ENCODE measurements around the gene KLHL12.
"Not testable (repeated sequence)": the region's sequence is repeated elsewhere in the genome, so short reads cannot be mapped to it uniquely, and the experiment has no call there.

KLHL12 gene

GRCh38 chr1:202905331-202905730 lies 21.7 kb downstream of the KLHL12 start:
- TF ChIP-seq CTCF (conservative IDR thresholded peaks at IDR 0.05) (no peak), ZFX (IDR thresholded peaks at IDR 0.05) (no peak)
- no peak overlapping the region for H3K27ac ChIP-seq

GRCh38 chr1:202903808-202904207 lies 23.2 kb downstream of the KLHL12 start:
- not testable (repeated sequence) for H3K27ac ChIP-seq

GRCh38 chr1:202901555-202901954 lies 25.5 kb downstream of the KLHL12 start:
- no peak overlapping the region for H3K27ac ChIP-seq
- TF ChIP-seq ZFX (IDR thresholded peaks at IDR 0.05), result no peak
- TF ChIP-seq CTCF (conservative IDR thresholded peaks at IDR 0.05), result no peak

GRCh38 chr1:202892501-202892900 lies 34.5 kb downstream of the KLHL12 start:
- TF ChIP-seq CTCF (conservative IDR thresholded peaks at IDR 0.05) (no peak), ZFX (IDR thresholded peaks at IDR 0.05) (no peak)
- no peak overlapping the region for H3K27ac ChIP-seq

- H3K27ac ChIP-seq, result no peak overlapping the region
- TF ChIP-seq CTCF (conservative IDR thresholded peaks at IDR 0.05), result no peak
- TF ChIP-seq ZFX (IDR thresholded peaks at IDR 0.05), result no peak
Measured at GRCh38 chr1:202890392-202890791, 36.6 kb downstream of the KLHL12 start.

GRCh38 chr1:202888531-202889360 lies 38.3 kb downstream of the KLHL12 start, which contains the start of gene RABIF:
TSS of gene RABIF (minus strand) at chr1:202889149. CDS start at chr1:202889098, 51 bp downstream.
- TF ChIP-seq ZFX (IDR thresholded peaks at IDR 0.05) (peak; percentile 37; the same call in 1 of the 2 replicates), CTCF (conservative IDR thresholded peaks at IDR 0.05) (peak; percentile 20; the same call in 1 of the 2 replicates)
- H3K27ac ChIP-seq, result peak within 1 kb of the TSS; percentile 87

GRCh38 chr1:202888221-202888530 lies 38.9 kb downstream of the KLHL12 start:
- TF ChIP-seq CTCF (conservative IDR thresholded peaks at IDR 0.05), result no peak
- TF ChIP-seq ZFX (IDR thresholded peaks at IDR 0.05), result no peak
- H3K27ac ChIP-seq, result peak overlapping the region; percentile 87

- TF ChIP-seq CTCF (conservative IDR thresholded peaks at IDR 0.05) (no peak), ZFX (IDR thresholded peaks at IDR 0.05) (no peak)
- H3K27ac ChIP-seq, result no peak overlapping the region
Measured at GRCh38 chr1:202880961-202881460, 46.0 kb downstream of the KLHL12 start.
